Glutamatergic neuron (in vitro differentiated cells): ENCODE measurements around the gene GRIP1. TPM values are rescaled to one million over a fixed set of nuclear protein-coding genes. Genes with fewer than 3 reads are reported as not detected.

Experiments used
- DNase-seq: peaks from one replicate; pipeline ENCODE4 v3.0.0; 2022
- H3K27ac Mint-ChIP-seq: one replicate; pipeline ENCODE4 v1.8.0; 2020; ENCODE audit warnings: mild to moderate bottlenecking, mixed read lengths, inconsistent platforms; ENCODE audit not compliant: unreplicated experiment
- H3K27me3 Mint-ChIP-seq: one replicate; pipeline ENCODE4 v1.8.0; 2020; ENCODE audit warnings: mild to moderate bottlenecking, moderate library complexity, mixed read lengths, inconsistent platforms; ENCODE audit not compliant: unreplicated experiment
- H3K36me3 Mint-ChIP-seq: one replicate; pipeline ENCODE4 v1.8.0; 2020; ENCODE audit warnings: mild to moderate bottlenecking, mixed read lengths, inconsistent platforms; ENCODE audit not compliant: unreplicated experiment
- H3K4me1 Mint-ChIP-seq: one replicate; pipeline ENCODE4 v1.8.0; 2020; ENCODE audit warnings: mild to moderate bottlenecking, low read depth, mixed read lengths, inconsistent platforms; ENCODE audit not compliant: unreplicated experiment
- H3K4me3 Mint-ChIP-seq: one replicate; pipeline ENCODE4 v1.8.0; 2020; ENCODE audit warnings: mild to moderate bottlenecking, mixed read lengths, inconsistent platforms; ENCODE audit not compliant: unreplicated experiment
- H3K9me3 Mint-ChIP-seq: one replicate; pipeline ENCODE4 v1.8.0; 2020; ENCODE audit warnings: mild to moderate bottlenecking, moderate library complexity, mixed read lengths, inconsistent platforms; ENCODE audit not compliant: unreplicated experiment
- total RNA-seq: library from RNA; stranded (reverse); fragmentation: NEBNext Ultra II Directional; extraction: Animal tissue kit (Norgen Biotek cat#: 25700); gene quantifications from one replicate; pipeline ENCODE4 v1.2.1, GENCODE V29; 2021; ENCODE audit not compliant: unreplicated experiment
- TF ChIP-seq, protein P1 (sequence below): fragments of 200-600 bp; sonication (generic); IDR thresholded peaks from one replicate; pipeline ENCODE4 v1.5.0; 2021; ENCODE audit not compliant: partially characterized antibody, unreplicated experiment

The GRIP1 gene
- total RNA-seq, 1 donor from 2014 or later: 67.1 TPM

DNA sequence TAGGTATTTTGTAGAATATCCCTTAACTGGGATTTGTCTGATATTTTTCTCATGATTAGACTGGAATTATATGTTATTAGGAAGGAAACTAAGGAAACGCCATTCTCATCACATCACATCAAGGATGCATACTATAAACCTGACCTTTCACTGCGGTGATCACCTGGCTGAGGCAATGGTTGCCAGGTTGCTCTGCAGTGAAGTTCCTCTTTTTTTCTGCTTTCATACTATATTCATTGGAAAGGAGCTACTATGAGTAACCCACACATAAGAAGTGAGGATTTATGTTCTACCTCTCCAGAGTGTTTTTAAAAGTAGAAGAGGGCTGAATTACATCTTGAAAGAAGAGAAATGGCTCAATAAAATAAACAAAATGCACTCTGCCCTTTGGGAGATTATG lies 31.0 kb upstream of the GRIP1 start:
- no peak for DNase-seq
- Mint-ChIP-seq H3K9me3 (peaks cover 2% of the 10 kb centered on the region), H3K27me3 (no peaks in the 10 kb centered on the region), H3K27ac (no peak overlapping the region), H3K4me3 (no peak overlapping the region), H3K4me1 (peaks cover 12% of the 10 kb centered on the region), H3K36me3 (no peaks in the 10 kb centered on the region)
- TF ChIP-seq, protein P1, sequence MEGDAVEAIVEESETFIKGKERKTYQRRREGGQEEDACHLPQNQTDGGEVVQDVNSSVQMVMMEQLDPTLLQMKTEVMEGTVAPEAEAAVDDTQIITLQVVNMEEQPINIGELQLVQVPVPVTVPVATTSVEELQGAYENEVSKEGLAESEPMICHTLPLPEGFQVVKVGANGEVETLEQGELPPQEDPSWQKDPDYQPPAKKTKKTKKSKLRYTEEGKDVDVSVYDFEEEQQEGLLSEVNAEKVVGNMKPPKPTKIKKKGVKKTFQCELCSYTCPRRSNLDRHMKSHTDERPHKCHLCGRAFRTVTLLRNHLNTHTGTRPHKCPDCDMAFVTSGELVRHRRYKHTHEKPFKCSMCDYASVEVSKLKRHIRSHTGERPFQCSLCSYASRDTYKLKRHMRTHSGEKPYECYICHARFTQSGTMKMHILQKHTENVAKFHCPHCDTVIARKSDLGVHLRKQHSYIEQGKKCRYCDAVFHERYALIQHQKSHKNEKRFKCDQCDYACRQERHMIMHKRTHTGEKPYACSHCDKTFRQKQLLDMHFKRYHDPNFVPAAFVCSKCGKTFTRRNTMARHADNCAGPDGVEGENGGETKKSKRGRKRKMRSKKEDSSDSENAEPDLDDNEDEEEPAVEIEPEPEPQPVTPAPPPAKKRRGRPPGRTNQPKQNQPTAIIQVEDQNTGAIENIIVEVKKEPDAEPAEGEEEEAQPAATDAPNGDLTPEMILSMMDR: no peak

DNA sequence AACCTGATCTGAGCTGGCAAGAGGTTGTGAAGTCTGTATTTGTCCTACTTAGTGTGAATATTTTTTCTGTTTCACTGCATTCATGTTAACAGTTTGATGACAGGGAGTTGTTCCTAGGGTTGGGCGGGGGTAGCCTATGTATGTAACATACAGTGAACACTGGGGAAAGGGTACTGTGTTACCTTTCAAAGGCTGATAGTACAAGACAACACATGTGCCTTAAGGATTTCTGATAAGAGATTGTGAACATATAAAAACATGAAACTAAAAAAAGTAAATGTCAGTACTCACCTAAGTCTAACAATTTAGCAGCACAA lies 30.5 kb upstream of the GRIP1 start:
- no peak for DNase-seq
- no peaks in the 10 kb centered on the region for H3K9me3 Mint-ChIP-seq
- no peaks in the 10 kb centered on the region for H3K27me3 Mint-ChIP-seq
- no peak overlapping the region for H3K27ac Mint-ChIP-seq
- H3K36me3 Mint-ChIP-seq: no peaks in the 10 kb centered on the region
- no peak overlapping the region for H3K4me3 Mint-ChIP-seq
- TF ChIP-seq, protein P1: no peak
- peaks cover 12% of the 10 kb centered on the region for H3K4me1 Mint-ChIP-seq

DNA sequence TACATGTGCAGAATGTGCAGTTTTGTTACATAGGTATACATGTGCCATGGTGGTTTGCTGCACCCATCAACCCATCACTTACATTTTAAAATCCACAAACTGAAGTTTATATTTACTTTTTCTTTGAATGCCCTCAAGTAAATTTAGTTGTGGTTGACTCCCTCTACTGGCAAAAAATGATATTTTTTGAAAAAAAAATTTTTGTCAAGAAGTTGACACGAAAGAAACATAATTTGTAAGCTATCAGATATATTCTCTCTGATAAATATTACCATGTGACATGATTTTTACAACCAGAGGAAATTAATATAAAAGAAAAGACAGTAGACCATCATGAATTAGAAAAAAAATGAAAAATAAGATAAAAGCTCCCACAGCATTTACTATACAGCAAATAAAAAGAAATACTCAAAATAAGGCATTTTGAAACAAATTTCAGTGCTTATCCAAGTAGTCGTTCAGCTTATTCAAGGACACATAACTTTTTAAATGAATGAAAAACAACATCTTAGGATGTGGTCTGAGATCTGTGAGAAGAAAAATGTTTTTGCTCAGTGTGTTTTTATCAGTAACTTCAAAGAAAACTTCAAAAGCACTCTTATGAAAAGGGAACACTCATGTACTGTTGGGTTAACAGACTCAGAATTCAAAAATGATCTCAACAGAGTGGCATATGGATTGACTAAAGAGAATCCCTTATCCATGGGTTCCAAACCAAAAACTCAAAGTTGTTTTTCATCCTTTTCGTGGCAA lies 30.0 kb upstream of the GRIP1 start:
- no peaks in the 10 kb centered on the region for H3K36me3 Mint-ChIP-seq

DNA sequence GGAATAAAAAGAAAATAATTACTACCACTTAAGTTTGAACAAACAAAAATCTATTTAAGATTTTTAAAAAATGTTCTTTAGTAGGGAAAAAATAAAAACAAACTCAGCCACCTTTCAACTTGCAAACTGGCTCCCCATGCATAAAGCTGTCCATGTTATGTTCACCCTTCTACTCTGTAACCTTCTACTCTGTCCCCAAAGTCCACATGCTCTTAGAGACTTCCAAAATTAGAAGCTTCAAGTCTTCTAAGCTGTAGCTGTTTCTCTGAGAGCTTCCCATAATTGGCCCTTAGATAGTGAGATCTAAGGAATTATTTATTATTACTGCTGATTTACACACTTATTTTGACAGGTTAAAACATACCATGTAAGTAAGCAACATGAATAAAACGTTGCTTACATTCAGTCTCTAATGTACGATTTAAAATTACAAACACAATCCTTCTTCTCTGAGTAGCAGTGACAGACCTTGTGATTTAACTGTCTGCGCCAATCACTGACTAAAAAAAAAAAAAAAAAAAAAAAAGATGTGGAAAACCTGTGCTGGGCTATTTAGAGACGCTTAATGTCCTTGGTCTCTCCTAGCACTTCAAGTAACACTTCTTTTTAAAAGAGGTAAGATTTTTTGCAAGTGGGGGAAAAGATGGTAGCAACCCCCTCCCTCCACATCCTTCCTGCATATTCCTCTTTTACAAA lies 28.3 kb upstream of the GRIP1 start:
- no peak overlapping the region for H3K27ac Mint-ChIP-seq
- no peak for DNase-seq
- no peaks in the 10 kb centered on the region for H3K27me3 Mint-ChIP-seq
- TF ChIP-seq, protein P1: no peak
- H3K36me3 Mint-ChIP-seq: no peaks in the 10 kb centered on the region
- H3K4me1 Mint-ChIP-seq: peaks cover 12% of the 10 kb centered on the region
- no peaks in the 10 kb centered on the region for H3K9me3 Mint-ChIP-seq
- no peak overlapping the region for H3K4me3 Mint-ChIP-seq

More for the DNA sequence above, 30.0 kb upstream of the GRIP1 start:
- no peaks in the 10 kb centered on the region for H3K9me3 Mint-ChIP-seq
- H3K27ac Mint-ChIP-seq: no peak overlapping the region
- TF ChIP-seq, protein P1: peak; percentile 79
- no peaks in the 10 kb centered on the region for H3K27me3 Mint-ChIP-seq
- H3K4me3 Mint-ChIP-seq: no peak overlapping the region
- no peak for DNase-seq
- peaks cover 12% of the 10 kb centered on the region for H3K4me1 Mint-ChIP-seq
